GM18909 (cell line): ENCODE measurements around the gene ATP2A3.

Source experiments
- ATAC-seq: cut with Tn5 transposase; IDR thresholded peaks from one replicate; pipeline ENCODE4 v1.9.1; 2021; ENCODE audit warnings: mild to moderate bottlenecking; ENCODE audit not compliant: unreplicated experiment, poor library complexity

ATP2A3 gene

GRCh38 chr17:3964203-3965117, at the start of gene ATP2A3:
TSS of gene ATP2A3 (minus strand) at chr17:3964437. CDS start at chr17:3964291, 146 bp downstream.
- peak; percentile 56 for ATAC-seq

DNA sequence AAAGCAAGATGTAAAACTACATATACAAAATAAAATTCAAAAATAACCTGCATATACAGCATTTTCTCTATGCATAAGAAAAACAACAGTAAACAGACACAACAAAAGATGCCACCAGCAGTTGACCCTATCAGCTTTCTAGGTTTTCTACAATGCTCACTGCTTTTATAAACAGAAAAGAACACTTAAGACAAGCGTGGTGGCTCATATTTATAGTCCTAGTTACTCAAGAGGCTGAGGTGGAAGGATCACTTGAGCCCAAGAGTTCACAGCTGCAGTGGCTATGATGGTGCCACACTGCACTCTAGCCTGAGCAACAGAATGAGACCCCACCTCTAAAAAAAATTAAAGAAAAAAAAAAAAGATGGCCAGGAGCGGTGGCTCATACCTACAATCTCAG, 46.5 kb upstream of the ATP2A3 start:
- no peak for ATAC-seq

DNA sequence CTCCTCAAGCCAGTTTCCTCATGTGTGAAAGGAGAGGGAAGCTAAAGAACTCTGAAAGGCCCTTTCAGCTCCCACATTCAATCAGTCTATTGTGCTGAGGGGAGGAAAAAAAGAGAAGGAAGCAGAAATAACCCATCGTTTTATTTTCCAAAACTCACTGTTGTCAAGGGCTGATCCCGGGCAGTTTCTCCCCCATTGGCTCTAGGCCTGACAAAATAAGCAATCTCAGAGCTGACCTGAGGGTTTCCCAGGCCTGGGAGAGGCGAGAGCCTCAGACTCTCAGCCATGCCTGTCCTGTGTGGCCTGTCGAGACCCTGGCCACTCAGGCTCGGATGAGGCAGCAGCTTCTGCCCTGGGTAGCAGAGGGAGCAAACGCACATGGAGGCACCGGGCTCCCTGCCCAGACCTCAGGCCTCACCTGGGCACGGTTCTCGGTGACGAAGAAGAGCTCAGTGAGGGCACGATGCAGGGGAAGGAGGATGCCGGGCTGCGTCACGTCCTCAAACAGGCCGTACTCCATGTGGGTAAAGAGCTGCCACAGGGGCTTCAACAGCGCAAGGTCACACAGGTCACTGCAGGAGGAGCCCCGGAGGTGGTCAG, 45.0 kb upstream of the ATP2A3 start:
- ATAC-seq = no peak

- ATAC-seq = no peak
Observed at GRCh38 chr17:4008441-4009185, 44.4 kb upstream of the ATP2A3 start.

DNA sequence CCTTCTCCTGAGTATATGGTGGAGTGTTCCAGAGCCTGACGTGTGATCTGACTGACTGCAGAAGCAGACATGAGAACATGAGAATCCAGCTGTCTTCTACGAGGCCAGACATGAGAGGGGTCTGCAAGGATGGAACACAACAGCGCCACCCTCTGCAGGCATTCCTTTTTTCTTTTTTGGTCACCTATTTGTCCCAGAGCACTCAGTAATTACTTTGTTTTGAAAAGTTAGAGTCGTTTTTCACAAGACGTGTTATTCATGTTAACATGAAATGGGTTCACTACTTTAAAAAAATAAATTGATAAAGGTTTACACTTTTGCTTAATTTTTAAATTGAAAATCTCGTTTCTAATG, 43.8 kb upstream of the ATP2A3 start:
- ATAC-seq = no peak

DNA sequence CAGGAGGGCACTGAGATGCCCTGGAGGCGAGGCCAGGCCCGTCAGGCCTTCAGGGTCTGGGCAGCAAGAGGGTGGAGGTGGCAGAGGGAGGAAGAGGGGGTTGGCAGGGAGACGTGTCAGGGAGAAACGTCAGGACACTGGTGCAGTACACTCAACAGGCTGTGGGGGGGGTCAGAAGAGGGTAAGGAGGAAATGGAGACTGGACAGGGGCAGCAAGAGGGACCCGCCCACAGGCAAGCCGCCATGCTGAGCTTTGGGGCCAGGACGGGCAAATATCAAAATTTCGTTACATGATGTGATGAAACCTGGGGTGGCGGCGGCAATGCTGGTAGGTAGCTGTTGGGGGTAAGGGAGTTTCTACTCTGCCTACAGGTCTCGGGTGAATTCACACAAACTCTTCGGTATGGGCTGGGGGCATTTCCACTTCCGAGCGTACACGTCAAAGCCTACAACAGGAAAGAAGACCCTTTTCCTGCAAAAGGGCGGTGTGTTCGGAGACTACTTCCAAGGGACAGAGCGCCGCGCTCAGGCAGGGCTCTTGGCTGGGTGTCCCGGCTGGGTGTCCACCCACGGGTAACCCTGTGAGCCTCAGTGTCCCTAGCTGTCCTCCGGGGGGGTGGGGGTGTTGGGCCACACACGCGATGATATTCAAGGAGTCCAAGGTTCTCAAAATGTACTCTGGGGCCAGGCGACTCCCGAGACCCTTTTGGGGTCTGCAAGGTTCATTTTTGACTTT, 43.3 kb upstream of the ATP2A3 start:
- ATAC-seq = no peak

DNA sequence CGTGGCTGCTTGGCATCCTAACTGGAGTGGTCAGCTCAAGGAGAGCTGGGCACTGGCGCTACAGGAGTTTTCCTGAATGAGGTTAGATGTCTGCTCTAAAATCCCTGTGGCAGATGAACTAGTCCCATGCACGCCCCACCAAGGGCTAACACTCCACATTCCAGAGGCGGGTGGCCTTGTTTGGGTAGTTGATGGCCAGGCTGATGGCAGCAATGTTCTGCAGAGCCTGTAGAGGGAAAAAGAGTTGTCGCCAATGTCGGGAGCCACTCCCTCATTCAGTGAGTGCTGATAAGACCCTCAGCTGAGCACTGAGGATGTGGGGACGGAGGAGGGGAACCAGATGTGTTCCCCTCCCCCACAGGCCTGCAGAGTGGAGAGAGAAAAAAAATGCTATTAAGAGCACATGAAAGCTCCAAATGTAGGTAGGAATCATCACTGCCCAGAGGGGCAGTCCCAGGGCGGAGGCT, 42.5 kb upstream of the ATP2A3 start:
- no peak for ATAC-seq

DNA sequence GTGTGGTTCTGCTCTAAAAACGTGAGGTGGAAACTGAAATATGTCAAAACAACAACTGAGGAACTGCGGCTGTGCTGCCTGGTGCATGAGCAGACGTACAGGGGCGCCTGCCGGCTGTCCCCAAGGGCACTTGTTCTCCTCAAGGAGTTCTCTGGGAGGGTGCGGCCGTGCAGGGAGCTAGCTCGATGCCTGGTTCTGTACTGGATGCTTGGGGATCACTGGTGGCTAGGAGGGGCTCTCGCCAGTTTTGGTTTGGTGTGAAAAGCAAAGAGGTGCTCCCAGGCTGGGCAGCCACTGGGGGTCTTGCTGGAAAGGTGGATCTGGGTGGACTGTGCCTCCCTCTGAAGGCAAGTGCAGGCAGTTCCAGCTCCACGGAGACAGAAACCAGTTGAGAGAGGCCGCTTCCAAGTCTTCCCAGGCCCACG, 41.9 kb upstream of the ATP2A3 start:
- no peak for ATAC-seq

GRCh38 chr17:4005296-4006164, 41.3 kb upstream of the ATP2A3 start:
- no peak for ATAC-seq

- no peak for ATAC-seq
Observed at GRCh38 chr17:4004517-4005295, 40.5 kb upstream of the ATP2A3 start.

DNA sequence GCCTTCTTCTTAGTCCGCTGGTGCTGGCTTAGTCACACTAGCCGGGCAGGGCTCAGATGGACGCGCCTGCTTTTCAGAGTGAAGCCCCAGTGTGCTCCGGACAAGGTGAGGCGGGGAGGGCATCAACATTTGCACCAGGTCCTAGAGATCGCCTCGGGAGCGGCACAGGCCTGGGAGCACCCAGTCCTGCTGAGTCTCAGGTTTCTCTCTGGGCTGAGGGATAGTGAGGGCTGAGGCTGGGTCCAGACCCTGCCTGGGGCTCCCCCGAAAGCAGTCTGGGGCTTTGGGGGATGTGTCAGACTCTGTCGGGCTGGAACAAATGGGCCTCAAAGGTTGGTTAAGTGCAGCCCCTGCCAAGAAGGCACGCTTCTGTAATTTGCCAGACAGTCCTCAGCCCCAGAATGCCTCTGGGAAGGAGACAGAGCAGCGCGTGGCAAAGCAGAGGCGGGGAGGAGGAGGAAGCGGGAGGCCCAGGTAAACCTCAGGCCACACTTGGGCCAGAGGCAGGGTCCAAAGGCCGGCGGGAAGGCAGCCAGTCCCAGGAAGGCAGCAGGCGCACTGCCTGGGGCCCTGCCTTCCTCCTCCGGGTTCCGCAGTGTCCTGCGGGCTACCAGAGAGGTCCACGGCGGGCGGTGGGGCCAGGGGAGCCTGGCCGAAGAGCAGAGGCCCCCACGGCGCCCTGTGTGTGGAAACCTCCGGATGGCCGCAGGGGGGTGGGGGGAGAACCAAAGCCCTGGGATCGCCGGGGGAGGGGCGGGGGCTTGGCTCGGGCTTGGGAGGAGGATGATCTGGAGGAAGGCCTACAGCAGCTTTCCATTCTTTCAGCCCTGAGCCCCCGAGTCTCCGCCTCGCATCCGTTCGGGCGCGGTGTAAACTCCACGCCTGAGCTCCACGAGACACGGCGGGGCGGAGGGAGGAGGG, 39.5 kb upstream of the ATP2A3 start:
- no peak for ATAC-seq

DNA sequence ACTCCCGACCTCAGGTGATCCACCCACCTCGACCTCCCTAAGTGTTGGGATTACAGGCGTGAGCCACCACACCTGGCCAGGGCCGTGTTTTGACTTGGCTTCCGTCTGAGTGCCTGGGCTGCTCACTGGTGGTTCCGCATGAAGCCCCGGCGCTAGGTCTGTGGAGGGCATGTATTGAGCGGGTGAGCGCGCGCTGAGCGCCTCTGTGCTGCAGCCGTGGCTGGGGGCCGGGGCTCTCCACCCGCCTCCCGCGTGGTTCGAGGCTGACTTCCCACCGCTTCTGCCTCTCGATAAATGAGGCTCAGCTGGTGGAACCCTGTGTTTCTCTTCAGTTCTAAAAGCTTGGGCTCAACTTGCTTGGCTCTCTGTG, 38.9 kb upstream of the ATP2A3 start:
- no peak for ATAC-seq

DNA sequence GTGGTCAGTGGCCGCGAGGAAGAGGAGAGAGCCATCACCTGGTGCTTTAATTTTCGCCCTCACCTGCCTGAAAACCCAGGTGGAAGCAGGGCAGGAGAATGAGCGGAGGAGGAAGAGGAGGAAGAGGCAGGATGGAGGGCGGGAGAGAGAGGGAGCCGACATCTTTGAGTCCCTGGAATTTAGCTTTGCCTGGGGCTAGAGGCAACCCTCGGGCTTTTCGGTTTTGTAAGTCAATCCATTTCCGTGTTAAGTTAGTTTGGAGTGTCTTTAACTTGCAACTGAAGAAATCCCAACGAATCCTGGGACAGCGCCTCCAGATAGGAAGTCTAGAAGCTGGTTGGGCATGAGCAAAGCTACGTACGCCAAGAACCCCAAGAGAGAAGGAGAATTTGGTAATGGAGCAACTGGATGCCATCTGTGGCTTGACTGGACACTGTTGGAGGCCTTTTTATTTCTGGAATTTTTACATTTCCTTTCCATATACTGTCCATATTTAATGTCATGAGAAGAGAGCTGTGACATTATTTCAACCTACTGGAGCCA, 36.9 kb upstream of the ATP2A3 start:
- no peak for ATAC-seq

DNA sequence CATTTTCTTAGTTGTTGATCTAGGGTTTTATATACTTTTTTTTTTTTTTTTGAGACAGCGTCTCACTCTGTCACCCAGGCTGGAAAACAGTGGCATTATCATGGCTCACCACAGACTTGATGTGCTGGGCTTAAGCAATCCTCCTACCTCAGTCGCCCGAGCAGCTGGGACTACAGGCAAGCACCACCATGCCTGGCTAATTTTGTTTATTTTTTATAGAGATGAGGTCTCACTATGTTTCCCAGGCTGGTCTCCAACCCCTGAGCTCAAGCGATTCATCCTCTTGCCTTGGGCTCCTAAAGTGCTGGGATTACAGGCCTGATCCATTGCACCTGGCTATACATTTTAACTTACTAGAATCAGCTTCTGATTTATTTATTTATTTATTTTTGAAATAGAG, 34.2 kb upstream of the ATP2A3 start:
- no peak for ATAC-seq

DNA sequence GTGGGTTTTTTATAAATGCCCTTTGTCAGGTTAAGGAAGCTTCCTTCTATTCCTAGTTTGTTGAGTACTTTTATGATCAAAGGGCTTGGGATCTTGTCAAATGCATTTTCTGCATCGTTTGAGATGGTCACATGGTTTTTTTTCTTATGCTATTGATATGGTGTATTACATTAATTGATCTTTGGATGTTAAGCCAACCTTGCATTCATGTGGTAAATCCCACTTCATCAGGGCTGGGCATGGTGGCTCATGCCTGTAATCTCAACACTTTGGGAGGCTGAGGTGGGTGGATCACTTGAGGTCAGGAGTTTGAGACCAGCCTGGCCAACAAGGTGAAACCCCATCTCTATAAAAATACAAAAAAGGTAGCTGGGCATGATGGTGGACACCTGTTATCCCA, 30.8 kb upstream of the ATP2A3 start:
- no peak for ATAC-seq

DNA sequence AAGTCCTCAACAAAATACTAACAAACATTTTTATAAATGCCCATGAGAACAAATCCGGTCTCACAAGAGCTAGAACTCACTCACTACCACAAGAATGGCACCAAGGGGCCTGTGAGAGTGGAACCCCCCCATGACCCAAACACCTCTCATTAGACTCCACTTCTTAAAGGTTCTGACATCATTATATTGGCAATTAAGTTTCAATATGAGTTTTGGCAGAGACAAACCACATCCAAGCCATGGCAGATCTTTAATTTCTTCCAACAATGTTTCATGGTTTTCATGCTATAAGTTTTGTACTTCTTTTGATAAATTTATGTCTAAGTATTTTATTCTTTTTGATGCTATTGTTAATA, 30.0 kb upstream of the ATP2A3 start:
- no peak for ATAC-seq

- ATAC-seq = no peak
Observed at GRCh38 chr17:3993493-3994220, 29.4 kb upstream of the ATP2A3 start.
